WTC11 (cell line): ENCODE results near the gene BPIFB4. TPM values are rescaled to one million over a fixed set of nuclear protein-coding genes. Genes with fewer than 3 reads are reported as not detected.

Experiments used
- ATAC-seq: fragments of 200-7000 bp; cut with Tn5 transposase; 2 replicates; pipeline ENCODE4 v1.10.0; 2021; ENCODE audit warnings: mild to moderate bottlenecking, moderate library complexity
- CTCF ChIA-PET: fragments of 300-600 bp; sonication (Branson Sonifier 250); formaldehyde crosslinking; loops from one replicate; lab custom pipeline; 2021; ENCODE audit warnings: antibody characterized with exemption; lab: Charles Lee
- POLR2A ChIA-PET: fragments of 350-600 bp; sonication (Branson Sonifier 250); formaldehyde crosslinking; loops from one replicate; lab custom pipeline; 2021; ENCODE audit warnings: antibody characterized with exemption; lab: Charles Lee
- DNase-seq: peaks from one replicate; pipeline ENCODE4 v3.0.0; 2021; ENCODE audit warnings: low spot score
- H3K27ac Mint-ChIP-seq: 2 replicates; pipeline ENCODE4 v1.8.0; 2021; ENCODE audit warnings: mixed read lengths
- H3K27me3 Mint-ChIP-seq: 2 replicates; pipeline ENCODE4 v1.8.0; 2021; ENCODE audit warnings: low read depth, mild to moderate bottlenecking, moderate library complexity, mixed read lengths
- H3K36me3 Mint-ChIP-seq: 2 replicates; pipeline ENCODE4 v1.8.0; 2021; ENCODE audit warnings: mixed read lengths
- H3K4me1 Mint-ChIP-seq: 2 replicates; pipeline ENCODE4 v1.8.0; 2022; ENCODE audit warnings: mixed read lengths
- H3K4me3 Mint-ChIP-seq: 2 replicates; pipeline ENCODE4 v1.8.0; 2021; ENCODE audit warnings: mild to moderate bottlenecking, moderate library complexity, mixed read lengths
- H3K9me3 Mint-ChIP-seq: 2 replicates; pipeline ENCODE4 v1.8.0; 2021; ENCODE audit warnings: mixed read lengths
- ATF1 ChIP-seq: sonication (generic); formaldehyde crosslinking; IDR thresholded peaks from 2 replicates; pipeline ENCODE4 v1.8.1; 2023; ENCODE audit warnings: mild to moderate bottlenecking, moderate library complexity, missing genetic modification reagents
- ELF4 ChIP-seq: sonication (generic); formaldehyde crosslinking; IDR thresholded peaks from 2 replicates; pipeline ENCODE4 v1.8.1; 2022; ENCODE audit warnings: low read depth, mild to moderate bottlenecking, moderate library complexity, missing genetic modification reagents
- ETV6 ChIP-seq: sonication (generic); formaldehyde crosslinking; IDR thresholded peaks from 2 replicates; pipeline ENCODE4 v1.8.1; 2022; ENCODE audit warnings: mild to moderate bottlenecking, missing genetic modification reagents
- FOXK1 ChIP-seq: sonication (generic); formaldehyde crosslinking; IDR thresholded peaks from 2 replicates; pipeline ENCODE4 v1.8.0; 2022; ENCODE audit warnings: mild to moderate bottlenecking, moderate library complexity, missing genetic modification reagents
- FOXP1 ChIP-seq: sonication (generic); formaldehyde crosslinking; IDR thresholded peaks from 2 replicates; pipeline ENCODE4 v1.8.0; 2022; ENCODE audit warnings: missing genetic modification reagents, mild to moderate bottlenecking, moderate library complexity, borderline replicate concordance
- HMGA2 ChIP-seq: fragments of 250-450 bp; sonication (Bioruptor Pico); IDR thresholded peaks from 2 replicates; pipeline ENCODE4 v1.4.0; 2021; ENCODE audit warnings: mild to moderate bottlenecking, moderate library complexity
- JAZF1 ChIP-seq: fragments of 250-450 bp; sonication (Bioruptor Pico); IDR thresholded peaks from 2 replicates; pipeline ENCODE4 v1.9.0; 2021; ENCODE audit warnings: moderate library complexity, mild to moderate bottlenecking, inconsistent platforms
- MXD4 ChIP-seq: fragments of 250-450 bp; sonication (Bioruptor Pico); IDR thresholded peaks from 2 replicates; pipeline ENCODE4 v1.8.0; 2021; ENCODE audit warnings: mild to moderate bottlenecking, moderate library complexity, borderline replicate concordance
- SMAD4 ChIP-seq: sonication (generic); formaldehyde crosslinking; IDR thresholded peaks from 2 replicates; pipeline ENCODE4 v1.8.0; 2022; ENCODE audit warnings: mild to moderate bottlenecking, missing genetic modification reagents
- SP1 ChIP-seq: sonication (generic); formaldehyde crosslinking; conservative IDR thresholded peaks from 2 replicates; pipeline ENCODE4 v1.8.1; 2022; ENCODE audit warnings: missing genetic modification reagents
- ZNF219 ChIP-seq: sonication (generic); formaldehyde crosslinking; IDR thresholded peaks from 2 replicates; pipeline ENCODE4 v1.8.0; 2023; ENCODE audit warnings: missing genetic modification reagents, mild to moderate bottlenecking, borderline replicate concordance
- ZNF232 ChIP-seq: sonication (generic); formaldehyde crosslinking; IDR thresholded peaks from 2 replicates; pipeline ENCODE4 v1.8.0; 2022; ENCODE audit warnings: mild to moderate bottlenecking, missing genetic modification reagents
- total RNA-seq: library from RNA; stranded (reverse); gene quantifications from 3 replicates; pipeline ENCODE4 v1.2.3, GENCODE V29; 2021
- TF ChIP-seq, protein P1 (sequence below): sonication (generic); formaldehyde crosslinking; IDR thresholded peaks from 2 replicates; pipeline ENCODE4 v1.8.1; 2022; ENCODE audit warnings: mild to moderate bottlenecking, missing genetic modification reagents, moderate library complexity, borderline replicate concordance
- TF ChIP-seq, protein P2 (sequence below): sonication (generic); formaldehyde crosslinking; IDR thresholded peaks from 2 replicates; pipeline ENCODE4 v1.8.1; 2023; ENCODE audit warnings: mild to moderate bottlenecking, moderate library complexity, missing genetic modification reagents
- TF ChIP-seq, protein P3 (sequence below): sonication (generic); formaldehyde crosslinking; IDR thresholded peaks from 2 replicates; pipeline ENCODE4 v1.8.1; 2022; ENCODE audit warnings: missing genetic modification reagents, borderline replicate concordance
- TF ChIP-seq, protein P4 (sequence below): sonication (generic); formaldehyde crosslinking; IDR thresholded peaks from 2 replicates; pipeline ENCODE4 v1.8.0; 2023; ENCODE audit warnings: mild to moderate bottlenecking, missing genetic modification reagents
- TF ChIP-seq, protein P5 (sequence below): sonication (generic); formaldehyde crosslinking; IDR thresholded peaks from 2 replicates; pipeline ENCODE4 v1.8.0; 2022; ENCODE audit warnings: missing genetic modification reagents
- TF ChIP-seq, protein P6 (sequence below): sonication (generic); formaldehyde crosslinking; IDR thresholded peaks from 2 replicates; pipeline ENCODE4 v1.8.0; 2022; ENCODE audit warnings: mild to moderate bottlenecking, missing genetic modification reagents
- TF ChIP-seq, protein P7 (sequence below): sonication (generic); formaldehyde crosslinking; IDR thresholded peaks from 2 replicates; pipeline ENCODE4 v1.8.1; 2023; ENCODE audit warnings: mild to moderate bottlenecking, missing genetic modification reagents, moderate library complexity
- TF ChIP-seq, protein P8 (sequence below): sonication (generic); formaldehyde crosslinking; conservative IDR thresholded peaks from 2 replicates; pipeline ENCODE4 v1.8.1; 2022; ENCODE audit warnings: mild to moderate bottlenecking, missing genetic modification reagents

BPIFB4 gene
- total RNA-seq, 1 experiment from 2014 or later: not detected

DNA sequence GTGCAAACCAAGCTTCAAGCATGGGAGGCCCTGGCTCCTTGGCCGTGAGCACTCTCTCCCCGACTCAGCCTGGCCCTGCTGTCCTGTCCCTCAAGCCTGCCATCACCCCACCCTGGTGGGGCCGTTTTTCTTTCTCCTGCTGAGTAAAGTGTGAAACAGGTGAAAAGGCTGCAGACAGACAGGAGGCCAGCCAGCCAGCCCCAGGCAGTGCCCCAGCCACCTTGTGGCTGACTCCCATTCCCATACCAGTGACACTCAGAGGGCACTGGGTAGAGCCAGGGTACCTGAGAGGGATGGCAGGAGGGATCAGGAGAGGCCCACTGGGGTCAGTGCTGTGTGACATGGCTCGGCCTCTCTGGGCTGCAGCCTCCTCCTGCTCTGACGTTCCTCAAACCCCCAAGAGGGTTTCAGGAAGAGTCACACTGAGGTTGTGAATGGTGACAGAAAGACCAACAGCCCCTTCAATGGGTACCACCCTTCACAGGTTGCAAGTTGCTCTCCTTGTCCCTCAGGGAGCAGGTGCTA, 52.6 kb downstream of the BPIFB4 start:
- DNase-seq: no peak
- CTCF ChIA-PET: interaction anchor here (0.6 to 1.4 kb wide), 3 partner anchors 127 to 1050 kb away, joined by 3 to 4 read pairs (median 3); no protein-coding TSS in a partner anchor
- Mint-ChIP-seq H3K9me3 (peaks cover 8% of the 10 kb centered on the region; the same call in 1 of the 2 replicates), H3K27me3 (no peaks in the 10 kb centered on the region), H3K27ac (no peak overlapping the region), H3K4me1 (peaks cover 3% of the 10 kb centered on the region), H3K36me3 (no peaks in the 10 kb centered on the region), H3K4me3 (no peak overlapping the region)
- TF ChIP-seq, protein P1, sequence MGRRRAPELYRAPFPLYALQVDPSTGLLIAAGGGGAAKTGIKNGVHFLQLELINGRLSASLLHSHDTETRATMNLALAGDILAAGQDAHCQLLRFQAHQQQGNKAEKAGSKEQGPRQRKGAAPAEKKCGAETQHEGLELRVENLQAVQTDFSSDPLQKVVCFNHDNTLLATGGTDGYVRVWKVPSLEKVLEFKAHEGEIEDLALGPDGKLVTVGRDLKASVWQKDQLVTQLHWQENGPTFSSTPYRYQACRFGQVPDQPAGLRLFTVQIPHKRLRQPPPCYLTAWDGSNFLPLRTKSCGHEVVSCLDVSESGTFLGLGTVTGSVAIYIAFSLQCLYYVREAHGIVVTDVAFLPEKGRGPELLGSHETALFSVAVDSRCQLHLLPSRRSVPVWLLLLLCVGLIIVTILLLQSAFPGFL: no peak
- TF ChIP-seq FOXP1 (CRISPR knock-in tag) (no peak), ELF4 (CRISPR knock-in tag) (no peak), HMGA2 (CRISPR knock-in tag) (no peak), ZNF232 (no peak), ZNF219 (CRISPR knock-in tag) (no peak), MXD4 (CRISPR knock-in tag) (no peak), FOXK1 (CRISPR knock-in tag) (no peak), JAZF1 (no peak), ETV6 (no peak), SMAD4 (CRISPR knock-in tag) (no peak), SP1 (CRISPR knock-in tag) (no peak), ATF1 (CRISPR knock-in tag) (no peak)
- TF ChIP-seq, protein P2, sequence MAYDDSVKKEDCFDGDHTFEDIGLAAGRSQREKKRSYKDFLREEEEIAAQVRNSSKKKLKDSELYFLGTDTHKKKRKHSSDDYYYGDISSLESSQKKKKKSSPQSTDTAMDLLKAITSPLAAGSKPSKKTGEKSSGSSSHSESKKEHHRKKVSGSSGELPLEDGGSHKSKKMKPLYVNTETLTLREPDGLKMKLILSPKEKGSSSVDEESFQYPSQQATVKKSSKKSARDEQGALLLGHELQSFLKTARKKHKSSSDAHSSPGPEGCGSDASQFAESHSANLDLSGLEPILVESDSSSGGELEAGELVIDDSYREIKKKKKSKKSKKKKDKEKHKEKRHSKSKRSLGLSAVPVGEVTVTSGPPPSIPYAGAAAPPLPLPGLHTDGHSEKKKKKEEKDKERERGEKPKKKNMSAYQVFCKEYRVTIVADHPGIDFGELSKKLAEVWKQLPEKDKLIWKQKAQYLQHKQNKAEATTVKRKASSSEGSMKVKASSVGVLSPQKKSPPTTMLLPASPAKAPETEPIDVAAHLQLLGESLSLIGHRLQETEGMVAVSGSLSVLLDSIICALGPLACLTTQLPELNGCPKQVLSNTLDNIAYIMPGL (CRISPR knock-in tag): no peak
- TF ChIP-seq, protein P3, sequence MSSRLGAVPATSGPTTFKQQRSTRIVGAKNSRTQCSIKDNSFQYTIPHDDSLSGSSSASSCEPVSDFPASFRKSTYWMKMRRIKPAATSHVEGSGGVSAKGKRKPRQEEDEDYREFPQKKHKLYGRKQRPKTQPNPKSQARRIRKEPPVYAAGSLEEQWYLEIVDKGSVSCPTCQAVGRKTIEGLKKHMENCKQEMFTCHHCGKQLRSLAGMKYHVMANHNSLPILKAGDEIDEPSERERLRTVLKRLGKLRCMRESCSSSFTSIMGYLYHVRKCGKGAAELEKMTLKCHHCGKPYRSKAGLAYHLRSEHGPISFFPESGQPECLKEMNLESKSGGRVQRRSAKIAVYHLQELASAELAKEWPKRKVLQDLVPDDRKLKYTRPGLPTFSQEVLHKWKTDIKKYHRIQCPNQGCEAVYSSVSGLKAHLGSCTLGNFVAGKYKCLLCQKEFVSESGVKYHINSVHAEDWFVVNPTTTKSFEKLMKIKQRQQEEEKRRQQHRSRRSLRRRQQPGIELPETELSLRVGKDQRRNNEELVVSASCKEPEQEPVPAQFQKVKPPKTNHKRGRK (CRISPR knock-in tag): no peak
- TF ChIP-seq, protein P4, sequence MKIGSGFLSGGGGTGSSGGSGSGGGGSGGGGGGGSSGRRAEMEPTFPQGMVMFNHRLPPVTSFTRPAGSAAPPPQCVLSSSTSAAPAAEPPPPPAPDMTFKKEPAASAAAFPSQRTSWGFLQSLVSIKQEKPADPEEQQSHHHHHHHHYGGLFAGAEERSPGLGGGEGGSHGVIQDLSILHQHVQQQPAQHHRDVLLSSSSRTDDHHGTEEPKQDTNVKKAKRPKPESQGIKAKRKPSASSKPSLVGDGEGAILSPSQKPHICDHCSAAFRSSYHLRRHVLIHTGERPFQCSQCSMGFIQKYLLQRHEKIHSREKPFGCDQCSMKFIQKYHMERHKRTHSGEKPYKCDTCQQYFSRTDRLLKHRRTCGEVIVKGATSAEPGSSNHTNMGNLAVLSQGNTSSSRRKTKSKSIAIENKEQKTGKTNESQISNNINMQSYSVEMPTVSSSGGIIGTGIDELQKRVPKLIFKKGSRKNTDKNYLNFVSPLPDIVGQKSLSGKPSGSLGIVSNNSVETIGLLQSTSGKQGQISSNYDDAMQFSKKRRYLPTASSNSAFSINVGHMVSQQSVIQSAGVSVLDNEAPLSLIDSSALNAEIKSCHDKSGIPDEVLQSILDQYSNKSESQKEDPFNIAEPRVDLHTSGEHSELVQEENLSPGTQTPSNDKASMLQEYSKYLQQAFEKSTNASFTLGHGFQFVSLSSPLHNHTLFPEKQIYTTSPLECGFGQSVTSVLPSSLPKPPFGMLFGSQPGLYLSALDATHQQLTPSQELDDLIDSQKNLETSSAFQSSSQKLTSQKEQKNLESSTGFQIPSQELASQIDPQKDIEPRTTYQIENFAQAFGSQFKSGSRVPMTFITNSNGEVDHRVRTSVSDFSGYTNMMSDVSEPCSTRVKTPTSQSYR (CRISPR knock-in tag): no peak
- TF ChIP-seq, protein P5, sequence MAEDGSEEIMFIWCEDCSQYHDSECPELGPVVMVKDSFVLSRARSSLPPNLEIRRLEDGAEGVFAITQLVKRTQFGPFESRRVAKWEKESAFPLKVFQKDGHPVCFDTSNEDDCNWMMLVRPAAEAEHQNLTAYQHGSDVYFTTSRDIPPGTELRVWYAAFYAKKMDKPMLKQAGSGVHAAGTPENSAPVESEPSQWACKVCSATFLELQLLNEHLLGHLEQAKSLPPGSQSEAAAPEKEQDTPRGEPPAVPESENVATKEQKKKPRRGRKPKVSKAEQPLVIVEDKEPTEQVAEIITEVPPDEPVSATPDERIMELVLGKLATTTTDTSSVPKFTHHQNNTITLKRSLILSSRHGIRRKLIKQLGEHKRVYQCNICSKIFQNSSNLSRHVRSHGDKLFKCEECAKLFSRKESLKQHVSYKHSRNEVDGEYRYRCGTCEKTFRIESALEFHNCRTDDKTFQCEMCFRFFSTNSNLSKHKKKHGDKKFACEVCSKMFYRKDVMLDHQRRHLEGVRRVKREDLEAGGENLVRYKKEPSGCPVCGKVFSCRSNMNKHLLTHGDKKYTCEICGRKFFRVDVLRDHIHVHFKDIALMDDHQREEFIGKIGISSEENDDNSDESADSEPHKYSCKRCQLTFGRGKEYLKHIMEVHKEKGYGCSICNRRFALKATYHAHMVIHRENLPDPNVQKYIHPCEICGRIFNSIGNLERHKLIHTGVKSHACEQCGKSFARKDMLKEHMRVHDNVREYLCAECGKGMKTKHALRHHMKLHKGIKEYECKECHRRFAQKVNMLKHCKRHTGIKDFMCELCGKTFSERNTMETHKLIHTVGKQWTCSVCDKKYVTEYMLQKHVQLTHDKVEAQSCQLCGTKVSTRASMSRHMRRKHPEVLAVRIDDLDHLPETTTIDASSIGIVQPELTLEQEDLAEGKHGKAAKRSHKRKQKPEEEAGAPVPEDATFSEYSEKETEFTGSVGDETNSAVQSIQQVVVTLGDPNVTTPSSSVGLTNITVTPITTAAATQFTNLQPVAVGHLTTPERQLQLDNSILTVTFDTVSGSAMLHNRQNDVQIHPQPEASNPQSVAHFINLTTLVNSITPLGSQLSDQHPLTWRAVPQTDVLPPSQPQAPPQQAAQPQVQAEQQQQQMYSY (CRISPR knock-in tag): no peak
- TF ChIP-seq, protein P6, sequence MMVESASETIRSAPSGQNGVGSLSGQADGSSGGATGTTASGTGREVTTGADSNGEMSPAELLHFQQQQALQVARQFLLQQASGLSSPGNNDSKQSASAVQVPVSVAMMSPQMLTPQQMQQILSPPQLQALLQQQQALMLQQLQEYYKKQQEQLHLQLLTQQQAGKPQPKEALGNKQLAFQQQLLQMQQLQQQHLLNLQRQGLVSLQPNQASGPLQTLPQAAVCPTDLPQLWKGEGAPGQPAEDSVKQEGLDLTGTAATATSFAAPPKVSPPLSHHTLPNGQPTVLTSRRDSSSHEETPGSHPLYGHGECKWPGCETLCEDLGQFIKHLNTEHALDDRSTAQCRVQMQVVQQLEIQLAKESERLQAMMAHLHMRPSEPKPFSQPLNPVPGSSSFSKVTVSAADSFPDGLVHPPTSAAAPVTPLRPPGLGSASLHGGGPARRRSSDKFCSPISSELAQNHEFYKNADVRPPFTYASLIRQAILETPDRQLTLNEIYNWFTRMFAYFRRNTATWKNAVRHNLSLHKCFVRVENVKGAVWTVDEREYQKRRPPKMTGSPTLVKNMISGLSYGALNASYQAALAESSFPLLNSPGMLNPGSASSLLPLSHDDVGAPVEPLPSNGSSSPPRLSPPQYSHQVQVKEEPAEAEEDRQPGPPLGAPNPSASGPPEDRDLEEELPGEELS (CRISPR knock-in tag): no peak
- TF ChIP-seq, protein P7, sequence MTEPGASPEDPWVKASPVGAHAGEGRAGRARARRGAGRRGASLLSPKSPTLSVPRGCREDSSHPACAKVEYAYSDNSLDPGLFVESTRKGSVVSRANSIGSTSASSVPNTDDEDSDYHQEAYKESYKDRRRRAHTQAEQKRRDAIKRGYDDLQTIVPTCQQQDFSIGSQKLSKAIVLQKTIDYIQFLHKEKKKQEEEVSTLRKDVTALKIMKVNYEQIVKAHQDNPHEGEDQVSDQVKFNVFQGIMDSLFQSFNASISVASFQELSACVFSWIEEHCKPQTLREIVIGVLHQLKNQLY (CRISPR knock-in tag): no peak
- TF ChIP-seq, protein P8, sequence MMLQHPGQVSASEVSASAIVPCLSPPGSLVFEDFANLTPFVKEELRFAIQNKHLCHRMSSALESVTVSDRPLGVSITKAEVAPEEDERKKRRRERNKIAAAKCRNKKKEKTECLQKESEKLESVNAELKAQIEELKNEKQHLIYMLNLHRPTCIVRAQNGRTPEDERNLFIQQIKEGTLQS: no peak
- TF ChIP-seq, all 79 proteins: peak for 0
- no peak for ATAC-seq
- POLR2A ChIA-PET: no interaction called here
